Activated CD4-positive, alpha-beta T cell treated with anti-CD3 and anti-CD28 coated beads, Interleukin-2, amount 10 ng/mL, durations not matched to agents 7 days and 5 days (primary cell): ENCODE results near the gene ZBTB7B. TPM values are rescaled to one million over a fixed set of nuclear protein-coding genes. Genes with fewer than 3 reads are reported as not detected.

Experiments
- CTCF ChIA-PET: fragments of 350-600 bp; sonication (Branson Sonifier 250); formaldehyde crosslinking; loops from one replicate; lab custom pipeline; 2021; ENCODE audit warnings: antibody characterized with exemption; lab: Charles Lee
- POLR2A ChIA-PET: fragments of 350-600 bp; sonication (Branson Sonifier 250); formaldehyde crosslinking; loops from one replicate; lab custom pipeline; 2021; ENCODE audit warnings: antibody characterized with exemption; lab: Charles Lee
- DNase-seq: peaks from one replicate; pipeline ENCODE4 v3.0.0-alpha.2; 2020
- H3K27ac Mint-ChIP-seq: one replicate; pipeline ENCODE4 v1.8.0; 2021; ENCODE audit warnings: mild to moderate bottlenecking, moderate library complexity, mixed read lengths
- H3K27me3 Mint-ChIP-seq: one replicate; pipeline ENCODE4 v1.8.0; 2021; ENCODE audit warnings: mixed read lengths
- H3K36me3 Mint-ChIP-seq: one replicate; pipeline ENCODE4 v1.8.0; 2021; ENCODE audit warnings: low read depth, mixed read lengths
- H3K4me1 Mint-ChIP-seq: one replicate; pipeline ENCODE4 v1.8.0; 2021; ENCODE audit warnings: mixed read lengths
- H3K4me3 Mint-ChIP-seq: one replicate; pipeline ENCODE4 v1.8.0; 2021; ENCODE audit warnings: mild to moderate bottlenecking, moderate library complexity, mixed read lengths
- H3K9me3 Mint-ChIP-seq: one replicate; pipeline ENCODE4 v1.8.0; 2021; ENCODE audit warnings: mixed read lengths
- total RNA-seq, 2 experiments: library from RNA; stranded (reverse); gene quantifications; one replicate each; pipeline ENCODE4 v1.2.3, GENCODE V29; 2021

Gene ZBTB7B
- 100 to 1,000 TPM; 112 to 127 TPM for total RNA-seq

GRCh38 chr1:155002464-155003226 is at the start of gene ZBTB7B:
ZBTB7B (plus strand) TSS chr1:155002802; CDS start chr1:155014661, 11,859 bp downstream.
- Mint-ChIP-seq H3K4me3 (peak within 1 kb of the TSS; percentile 96), H3K9me3 (no peaks in the 10 kb centered on the region), H3K4me1 (peaks cover 61% of the 10 kb centered on the region), H3K27ac (peak within 1 kb of the TSS; percentile 96), H3K36me3 (peaks cover 15% of the 10 kb centered on the region), H3K27me3 (no peaks in the 10 kb centered on the region)
- DNase-seq: no peak
- POLR2A ChIA-PET: no interaction called here
- CTCF ChIA-PET: interaction anchor here (1.7 to 13.0 kb wide), 2 partner anchors 12 to 66 kb away, joined by 4 to 184 read pairs; partner anchors contain the start of gene PMVK

DNA sequence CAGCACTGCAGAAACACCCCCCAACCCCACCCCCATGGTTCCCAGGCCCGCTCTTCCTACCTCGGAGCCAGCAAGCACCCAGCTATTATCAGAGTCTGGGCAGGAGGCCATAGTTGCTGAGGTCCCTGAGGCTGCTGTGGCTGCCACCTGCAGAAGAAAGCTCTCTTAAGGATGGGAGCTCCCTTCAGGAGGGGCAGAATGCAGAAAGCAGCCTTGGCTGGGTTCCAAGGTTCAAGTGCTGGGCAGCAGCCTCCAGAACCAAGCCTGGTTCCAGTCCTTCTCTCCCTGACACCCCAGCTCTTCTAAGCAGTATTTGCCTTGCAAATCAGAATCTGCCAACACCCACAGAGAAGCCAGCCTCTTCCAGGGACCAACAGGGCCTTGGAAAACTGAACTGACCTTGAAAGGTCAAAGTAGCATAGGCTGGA is 49.0 kb upstream of the ZBTB7B start:
- no peak for DNase-seq
- H3K9me3 Mint-ChIP-seq: no peaks in the 10 kb centered on the region
- peak overlapping the region; percentile 96 for H3K4me3 Mint-ChIP-seq
- POLR2A ChIA-PET: no interaction called here
- no peaks in the 10 kb centered on the region for H3K27me3 Mint-ChIP-seq
- CTCF ChIA-PET: interaction anchor here (0.9 to 3.5 kb wide), 4 partner anchors 8 to 46 kb away, joined by 3 to 11 read pairs (median 6); partner anchors contain the start of genes FLAD1 and PYGO2
- peak overlapping the region; percentile 96 for H3K27ac Mint-ChIP-seq
- peaks cover 87% of the 10 kb centered on the region for H3K4me1 Mint-ChIP-seq
- H3K36me3 Mint-ChIP-seq: peaks cover 44% of the 10 kb centered on the region

DNA sequence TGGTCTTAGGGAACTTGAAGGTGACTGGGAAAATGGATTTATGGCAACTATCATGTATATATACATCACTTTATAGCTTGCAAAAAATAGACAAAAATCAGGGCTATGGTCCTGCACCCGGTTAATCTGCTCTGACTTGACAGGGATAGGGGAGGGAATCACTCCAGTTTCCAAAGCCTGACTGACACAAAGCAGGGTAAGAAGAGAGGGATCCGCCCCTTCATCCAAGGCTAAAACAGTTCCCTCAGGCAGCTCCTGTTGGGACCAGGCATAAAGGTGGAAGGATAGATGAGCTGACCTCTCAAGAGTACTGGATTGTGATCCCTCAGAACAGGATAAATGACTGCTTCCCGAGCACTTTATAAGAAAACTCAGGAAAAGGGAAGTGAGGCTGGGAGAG is 48.1 kb upstream of the ZBTB7B start:
- H3K36me3 Mint-ChIP-seq: peaks cover 41% of the 10 kb centered on the region
- H3K27ac Mint-ChIP-seq: peak overlapping the region; percentile 96

GRCh38 chr1:154955039-154955717 is 47.4 kb upstream of the ZBTB7B start:
- Mint-ChIP-seq H3K27ac (peak overlapping the region; percentile 96), H3K4me3 (peak overlapping the region; percentile 96), H3K9me3 (no peaks in the 10 kb centered on the region), H3K27me3 (no peaks in the 10 kb centered on the region), H3K36me3 (peaks cover 44% of the 10 kb centered on the region), H3K4me1 (peaks cover 86% of the 10 kb centered on the region)
- DNase-seq: peak; percentile 97
- ChIA-PET CTCF (interaction anchor here (0.5 to 2.6 kb wide), 13 partner anchors 9 to 1371 kb away, joined by 3 to 12 read pairs (median 4); partner anchors contain the start of genes ADAM15, CKS1B and PMVK), POLR2A (interaction anchor here (0.6 to 2.3 kb wide), 7 partner anchors 11 to 1034 kb away, joined by 3 to 7 read pairs (median 3); partner anchors contain the start of gene PMVK)

More for the DNA sequence above, 48.1 kb upstream of the ZBTB7B start:
- POLR2A ChIA-PET: interaction anchor here (1.0 to 2.3 kb wide), 5 partner anchors 11 to 62 kb away, joined by 3 to 7 read pairs (median 3); partner anchors contain the start of gene PMVK
- H3K27me3 Mint-ChIP-seq: no peaks in the 10 kb centered on the region
- peak overlapping the region; percentile 96 for H3K4me3 Mint-ChIP-seq
- CTCF ChIA-PET: interaction anchor here (0.5 to 2.6 kb wide), 10 partner anchors 12 to 1372 kb away, joined by 3 to 12 read pairs (median 4); partner anchors contain the start of genes ADAM15 and PMVK
- DNase-seq: no peak
- peaks cover 82% of the 10 kb centered on the region for H3K4me1 Mint-ChIP-seq
- H3K9me3 Mint-ChIP-seq: no peaks in the 10 kb centered on the region

DNA sequence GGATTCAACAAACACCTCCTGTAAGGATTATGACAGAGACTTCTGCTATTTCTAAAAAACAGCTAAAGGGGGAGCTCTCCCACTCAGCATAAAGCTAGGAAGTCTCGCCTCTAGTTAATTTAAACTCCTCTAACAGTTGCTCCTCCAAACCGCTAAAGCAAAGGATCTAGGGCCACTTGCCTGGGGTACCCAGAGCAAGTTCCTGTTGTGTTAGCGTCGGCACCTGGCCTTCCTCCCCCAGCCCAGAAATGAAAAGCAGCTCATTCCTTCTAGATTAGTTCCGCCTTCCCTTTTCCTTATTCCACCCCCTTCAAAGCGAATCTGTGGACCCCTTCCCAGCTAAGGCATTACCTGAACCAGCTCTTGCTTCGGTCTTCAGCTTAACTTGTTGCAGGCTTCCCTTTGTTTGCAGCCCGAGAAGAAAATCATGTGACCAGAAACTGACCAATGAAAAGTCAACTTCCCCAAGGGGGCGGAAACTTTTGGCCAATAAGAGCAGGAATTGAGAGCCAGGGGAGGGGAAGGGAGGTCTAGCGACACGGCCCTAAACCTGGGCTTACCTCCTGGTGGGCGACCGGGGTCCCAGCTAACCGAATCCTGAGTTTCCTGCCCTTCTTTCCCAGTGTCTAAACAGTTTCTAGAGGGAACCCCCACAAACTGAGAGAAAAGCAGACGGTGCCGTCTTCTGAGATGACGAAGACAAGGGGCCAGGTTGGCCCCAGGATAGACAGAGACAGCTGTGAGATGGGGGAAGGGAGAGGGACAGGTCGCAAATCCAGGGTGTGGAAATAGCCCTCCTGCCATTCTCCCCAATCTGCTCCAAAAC is 46.7 kb upstream of the ZBTB7B start, which contains the start of gene PBXIP1:
PBXIP1 (minus strand) TSS at position 382 of the 826 bp plus-strand sequence. CDS start 2,378 bp downstream, outside the sequence.
- peak within 1 kb of the TSS; percentile 96 for H3K4me3 Mint-ChIP-seq
- ChIA-PET POLR2A (interaction anchor here (0.6 to 2.3 kb wide), 6 partner anchors 12 to 1035 kb away, joined by 3 to 7 read pairs (median 4); no protein-coding TSS in a partner anchor), CTCF (interaction anchor here (0.7 to 2.6 kb wide), 12 partner anchors 8 to 286 kb away, joined by 3 to 12 read pairs (median 4); partner anchors contain the start of genes CKS1B and PMVK)
- peak; percentile 91 for DNase-seq
- no peaks in the 10 kb centered on the region for H3K27me3 Mint-ChIP-seq
- peak within 1 kb of the TSS; percentile 96 for H3K27ac Mint-ChIP-seq
- H3K36me3 Mint-ChIP-seq: peaks cover 43% of the 10 kb centered on the region
- no peaks in the 10 kb centered on the region for H3K9me3 Mint-ChIP-seq
- peaks cover 86% of the 10 kb centered on the region for H3K4me1 Mint-ChIP-seq

- H3K4me1 Mint-ChIP-seq: peaks cover 83% of the 10 kb centered on the region
- no peaks in the 10 kb centered on the region for H3K9me3 Mint-ChIP-seq
- no peaks in the 10 kb centered on the region for H3K27me3 Mint-ChIP-seq
- peaks cover 45% of the 10 kb centered on the region for H3K36me3 Mint-ChIP-seq
- ChIA-PET POLR2A (interaction anchor here (2.3 kb wide), 1 partner anchor 13 kb away, joined by 7 read pairs; no protein-coding TSS in a partner anchor), CTCF (interaction anchor here (0.7 to 2.6 kb wide), 6 partner anchors 17 to 287 kb away, joined by 3 to 9 read pairs (median 8); partner anchors contain the start of genes CKS1B and PMVK)
- DNase-seq: no peak
- H3K27ac Mint-ChIP-seq: peak overlapping the region; percentile 96
- peak overlapping the region; percentile 96 for H3K4me3 Mint-ChIP-seq
Observed at GRCh38 chr1:154956544-154956941, 46.1 kb upstream of the ZBTB7B start.

GRCh38 chr1:154957091-154957657 is 45.4 kb upstream of the ZBTB7B start:
- CTCF ChIA-PET: interaction anchor here (1.9 kb wide), 1 partner anchor 16 kb away, joined by 9 read pairs; the partner anchor contains the start of gene CKS1B
- peak overlapping the region; percentile 19 for H3K4me3 Mint-ChIP-seq

DNA sequence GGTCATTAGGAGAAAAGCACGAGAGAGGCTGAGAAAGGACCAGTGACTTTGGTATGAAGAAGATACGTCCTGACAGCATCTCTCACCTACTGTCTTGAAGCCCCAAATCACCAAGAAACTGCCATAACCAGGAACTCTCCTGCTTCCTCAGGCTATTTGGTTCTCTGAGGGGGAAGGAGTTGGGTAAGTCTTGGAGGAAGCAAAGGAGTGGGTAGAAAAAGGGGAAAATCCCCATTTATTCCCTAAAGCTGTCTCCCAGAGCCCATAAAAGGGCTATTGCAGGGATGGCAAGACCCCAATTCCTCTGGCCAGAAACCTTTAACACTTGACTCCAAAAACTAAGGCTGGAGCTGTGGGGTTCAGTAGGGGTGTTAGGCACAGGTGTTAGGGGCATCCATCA is 44.6 kb upstream of the ZBTB7B start:
- DNase-seq: no peak
- H3K36me3 Mint-ChIP-seq: peaks cover 41% of the 10 kb centered on the region
- no peaks in the 10 kb centered on the region for H3K27me3 Mint-ChIP-seq
- peaks cover 76% of the 10 kb centered on the region for H3K4me1 Mint-ChIP-seq
- H3K4me3 Mint-ChIP-seq: no peak overlapping the region
- ChIA-PET CTCF (no interaction called here), POLR2A (interaction anchor here (0.7 kb wide), 1 partner anchor 17 kb away, joined by 5 read pairs; no protein-coding TSS in a partner anchor)
- no peaks in the 10 kb centered on the region for H3K9me3 Mint-ChIP-seq
- no peak overlapping the region for H3K27ac Mint-ChIP-seq

More at GRCh38 chr1:154957091-154957657, 45.4 kb upstream of the ZBTB7B start:
- H3K36me3 Mint-ChIP-seq: peaks cover 42% of the 10 kb centered on the region
- peaks cover 78% of the 10 kb centered on the region for H3K4me1 Mint-ChIP-seq
- no peak for DNase-seq
- peak overlapping the region; percentile 96 for H3K27ac Mint-ChIP-seq
- no peaks in the 10 kb centered on the region for H3K27me3 Mint-ChIP-seq
- H3K9me3 Mint-ChIP-seq: no peaks in the 10 kb centered on the region
- POLR2A ChIA-PET: no interaction called here

DNA sequence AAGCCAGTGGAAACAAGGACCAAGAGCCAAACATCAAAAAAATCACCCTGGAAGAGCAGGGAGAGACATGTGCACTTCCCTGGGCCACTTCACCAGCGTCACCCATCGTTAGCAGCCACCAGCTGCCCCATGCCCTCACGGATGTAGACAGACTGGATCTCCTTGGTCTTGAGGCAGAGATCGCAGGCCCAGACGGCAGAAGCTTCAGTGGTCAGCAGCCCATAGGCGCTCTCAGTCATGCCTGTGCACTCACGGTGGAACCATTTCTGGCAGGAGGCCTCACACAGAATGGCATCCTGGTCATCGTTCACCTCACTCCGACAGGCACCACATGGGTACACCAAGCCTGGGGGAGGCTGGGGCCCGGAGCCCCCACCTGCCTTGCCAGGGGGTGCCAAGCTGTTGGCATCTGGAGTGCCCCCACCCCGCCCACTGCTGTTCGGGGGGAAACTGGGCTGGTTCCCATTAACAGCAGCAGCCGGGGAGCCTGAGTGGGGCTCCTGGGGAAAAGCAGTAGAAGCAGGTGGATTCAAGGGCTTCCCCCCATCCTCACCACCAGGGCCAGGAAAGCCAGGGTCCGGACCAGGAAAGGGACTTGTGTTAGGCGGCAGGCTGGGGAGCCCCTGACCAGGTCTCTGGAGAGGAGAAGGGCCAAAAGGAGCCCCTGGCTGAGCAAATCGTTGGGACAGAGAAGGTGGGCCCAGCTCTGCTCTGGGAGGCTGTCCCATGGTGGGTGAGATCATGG is 43.7 kb upstream of the ZBTB7B start:
- Mint-ChIP-seq H3K27me3 (no peaks in the 10 kb centered on the region), H3K27ac (peak overlapping the region; percentile 72), H3K36me3 (peaks cover 36% of the 10 kb centered on the region), H3K4me1 (peaks cover 76% of the 10 kb centered on the region), H3K4me3 (peak overlapping the region; percentile 13), H3K9me3 (no peaks in the 10 kb centered on the region)
- no peak for DNase-seq
- POLR2A ChIA-PET: interaction anchor here (0.7 kb wide), 1 partner anchor 16 kb away, joined by 5 read pairs; no protein-coding TSS in a partner anchor
- CTCF ChIA-PET: interaction anchor here (2.5 to 3.3 kb wide), 2 partner anchors 15 to 58 kb away, joined by 5 to 23 read pairs; no protein-coding TSS in a partner anchor

- Mint-ChIP-seq H3K4me1 (peaks cover 72% of the 10 kb centered on the region), H3K36me3 (peaks cover 33% of the 10 kb centered on the region), H3K27me3 (no peaks in the 10 kb centered on the region), H3K4me3 (peak overlapping the region; percentile 99), H3K27ac (no peak overlapping the region), H3K9me3 (no peaks in the 10 kb centered on the region)
- ChIA-PET POLR2A (interaction anchor here (0.7 kb wide), 1 partner anchor 40 kb away, joined by 5 read pairs; no protein-coding TSS in a partner anchor), CTCF (interaction anchor here (2.5 to 3.3 kb wide), 2 partner anchors 14 to 58 kb away, joined by 5 to 23 read pairs; no protein-coding TSS in a partner anchor)
- no peak for DNase-seq
Observed at GRCh38 chr1:154959426-154959780, 43.2 kb upstream of the ZBTB7B start.
